ENCODE results near the gene WNT8A. TPM values are rescaled to one million over a fixed set of nuclear protein-coding genes. Genes with fewer than 3 reads are reported as not detected.

The WNT8A gene
- total RNA-seq, 1 donor from 2014 or later: not detected

- TF ChIP-seq POLR2A (IDR thresholded peaks at IDR 0.05) (no peak), POLR2AphosphoS5 (IDR thresholded peaks at IDR 0.05; ENCODE audit: insufficient read depth in 1 of 2, low read depth in 1 of 2) (no peak), CTCF (IDR thresholded peaks at IDR 0.05) (no peak)
- intact Hi-C loops (cut with DNase I): no loop called here
- no peak overlapping the region for H3K27ac ChIP-seq
- no peak for DNase-seq (ENCODE audit: extremely low spot score in 2 of 2)
- no peak overlapping the region for H3K4me3 ChIP-seq
- no peaks in the 10 kb centered on the region for H3K27me3 ChIP-seq
- no peaks in the 10 kb centered on the region for H3K36me3 ChIP-seq
- H3K4me1 ChIP-seq: no peaks in the 10 kb centered on the region
- no peaks in the 10 kb centered on the region for H3K9me3 ChIP-seq
Observed at GRCh38 chr5:138109463-138110265, 25.8 kb downstream of the WNT8A start.

- intact Hi-C loops (cut with DNase I): no loop called here
- no peak overlapping the region for H3K27ac ChIP-seq
- no peak for TF ChIP-seq POLR2AphosphoS5 (IDR thresholded peaks at IDR 0.05; ENCODE audit: insufficient read depth in 1 of 2, low read depth in 1 of 2)
- TF ChIP-seq POLR2A (IDR thresholded peaks at IDR 0.05): no peak
Observed at GRCh38 chr5:138110266-138110963, 26.6 kb downstream of the WNT8A start.

GRCh38 chr5:138111181-138111580 lies 27.3 kb downstream of the WNT8A start:
- no peak for DNase-seq (ENCODE audit: extremely low spot score in 2 of 2)
- Histone ChIP-seq H3K4me3 (no peak overlapping the region), H3K27me3 (no peaks in the 10 kb centered on the region), H3K9me3 (no peaks in the 10 kb centered on the region), H3K36me3 (no peaks in the 10 kb centered on the region), H3K27ac (no peak overlapping the region), H3K4me1 (no peaks in the 10 kb centered on the region)
- intact Hi-C loops (cut with DNase I): no loop called here
- TF ChIP-seq POLR2A (IDR thresholded peaks at IDR 0.05) (no peak), POLR2AphosphoS5 (IDR thresholded peaks at IDR 0.05; ENCODE audit: insufficient read depth in 1 of 2, low read depth in 1 of 2) (no peak), CTCF (IDR thresholded peaks at IDR 0.05) (no peak)

More at GRCh38 chr5:138110266-138110963, 26.6 kb downstream of the WNT8A start:
- H3K4me1 ChIP-seq: no peaks in the 10 kb centered on the region
- no peak for DNase-seq (ENCODE audit: extremely low spot score in 2 of 2)
- no peaks in the 10 kb centered on the region for H3K27me3 ChIP-seq
- H3K4me3 ChIP-seq: no peak overlapping the region
- no peaks in the 10 kb centered on the region for H3K36me3 ChIP-seq
- no peaks in the 10 kb centered on the region for H3K9me3 ChIP-seq

GRCh38 chr5:138111937-138112336 lies 28.1 kb downstream of the WNT8A start:
- no peaks in the 10 kb centered on the region for H3K9me3 ChIP-seq
- intact Hi-C loops (cut with DNase I): no loop called here
- H3K4me1 ChIP-seq: no peaks in the 10 kb centered on the region
- H3K27me3 ChIP-seq: no peaks in the 10 kb centered on the region
- no peak overlapping the region for H3K27ac ChIP-seq
- H3K36me3 ChIP-seq: no peaks in the 10 kb centered on the region
- DNase-seq (ENCODE audit: extremely low spot score in 2 of 2): no peak
- no peak overlapping the region for H3K4me3 ChIP-seq
- TF ChIP-seq CTCF (IDR thresholded peaks at IDR 0.05) (no peak), POLR2A (IDR thresholded peaks at IDR 0.05) (no peak), POLR2AphosphoS5 (IDR thresholded peaks at IDR 0.05; ENCODE audit: insufficient read depth in 1 of 2, low read depth in 1 of 2) (no peak)

GRCh38 chr5:138115254-138115653 lies 31.4 kb downstream of the WNT8A start:
- TF ChIP-seq POLR2A (IDR thresholded peaks at IDR 0.05) (no peak), POLR2AphosphoS5 (IDR thresholded peaks at IDR 0.05; ENCODE audit: insufficient read depth in 1 of 2, low read depth in 1 of 2) (no peak)
- Histone ChIP-seq H3K4me1 (no peaks in the 10 kb centered on the region), H3K9me3 (no peaks in the 10 kb centered on the region), H3K27ac (no peak overlapping the region), H3K4me3 (no peak overlapping the region), H3K27me3 (no peaks in the 10 kb centered on the region), H3K36me3 (no peaks in the 10 kb centered on the region)
- DNase-seq (ENCODE audit: extremely low spot score in 2 of 2): no peak
- intact Hi-C loops (cut with DNase I): no loop called here

GRCh38 chr5:138128334-138128733 lies 44.5 kb downstream of the WNT8A start:
- Histone ChIP-seq H3K4me3 (no peak overlapping the region), H3K9me3 (no peaks in the 10 kb centered on the region), H3K4me1 (no peaks in the 10 kb centered on the region), H3K27ac (no peak overlapping the region), H3K36me3 (no peaks in the 10 kb centered on the region), H3K27me3 (no peaks in the 10 kb centered on the region)
- DNase-seq (ENCODE audit: extremely low spot score in 2 of 2): no peak
- intact Hi-C loops (cut with DNase I): no loop called here
- no peak for TF ChIP-seq CTCF (IDR thresholded peaks at IDR 0.05)
- no peak for TF ChIP-seq POLR2A (IDR thresholded peaks at IDR 0.05)
- no peak for TF ChIP-seq POLR2AphosphoS5 (IDR thresholded peaks at IDR 0.05; ENCODE audit: insufficient read depth in 1 of 2, low read depth in 1 of 2)

Measured in vagina (tissue), 2 donors.